Adipocyte (in vitro differentiated cells): Measurements from ENCODE around the gene AGFG2.

ENCODE experiments used
- DNase-seq: peaks from one replicate; pipeline ENCODE4 v3.0.0-alpha.2; 2015; ENCODE audit warnings: low read depth
- H3K27me3 ChIP-seq: replicated peaks from 2 replicates; pipeline ENCODE4 v1.7.0; 2013; ENCODE audit warnings: mild to moderate bottlenecking, low read length, moderate library complexity; ENCODE audit not compliant: control insufficient read depth, insufficient read depth
- H3K36me3 ChIP-seq: 2 replicates; pipeline ENCODE4 v1.7.0; 2013; ENCODE audit warnings: low read length, mild to moderate bottlenecking, moderate library complexity; ENCODE audit not compliant: control insufficient read depth, insufficient read depth, severe bottlenecking
- H3K4me1 ChIP-seq: 2 replicates; pipeline ENCODE4 v1.7.0; 2013; ENCODE audit warnings: mild to moderate bottlenecking, low read length, moderate library complexity; ENCODE audit not compliant: control insufficient read depth, insufficient read depth
- H3K4me3 ChIP-seq: 2 replicates; pipeline ENCODE4 v1.7.0; 2013; ENCODE audit warnings: mild to moderate bottlenecking, low read length, moderate library complexity
- H3K9ac ChIP-seq: 2 replicates; pipeline ENCODE4 v1.7.0; 2013; ENCODE audit warnings: mild to moderate bottlenecking, low read length, moderate library complexity
- H3K9me3 ChIP-seq: 2 replicates; pipeline ENCODE4 v1.7.0; 2013; ENCODE audit warnings: mild to moderate bottlenecking, low read length, moderate library complexity; ENCODE audit not compliant: control insufficient read depth

The AGFG2 gene

DNA sequence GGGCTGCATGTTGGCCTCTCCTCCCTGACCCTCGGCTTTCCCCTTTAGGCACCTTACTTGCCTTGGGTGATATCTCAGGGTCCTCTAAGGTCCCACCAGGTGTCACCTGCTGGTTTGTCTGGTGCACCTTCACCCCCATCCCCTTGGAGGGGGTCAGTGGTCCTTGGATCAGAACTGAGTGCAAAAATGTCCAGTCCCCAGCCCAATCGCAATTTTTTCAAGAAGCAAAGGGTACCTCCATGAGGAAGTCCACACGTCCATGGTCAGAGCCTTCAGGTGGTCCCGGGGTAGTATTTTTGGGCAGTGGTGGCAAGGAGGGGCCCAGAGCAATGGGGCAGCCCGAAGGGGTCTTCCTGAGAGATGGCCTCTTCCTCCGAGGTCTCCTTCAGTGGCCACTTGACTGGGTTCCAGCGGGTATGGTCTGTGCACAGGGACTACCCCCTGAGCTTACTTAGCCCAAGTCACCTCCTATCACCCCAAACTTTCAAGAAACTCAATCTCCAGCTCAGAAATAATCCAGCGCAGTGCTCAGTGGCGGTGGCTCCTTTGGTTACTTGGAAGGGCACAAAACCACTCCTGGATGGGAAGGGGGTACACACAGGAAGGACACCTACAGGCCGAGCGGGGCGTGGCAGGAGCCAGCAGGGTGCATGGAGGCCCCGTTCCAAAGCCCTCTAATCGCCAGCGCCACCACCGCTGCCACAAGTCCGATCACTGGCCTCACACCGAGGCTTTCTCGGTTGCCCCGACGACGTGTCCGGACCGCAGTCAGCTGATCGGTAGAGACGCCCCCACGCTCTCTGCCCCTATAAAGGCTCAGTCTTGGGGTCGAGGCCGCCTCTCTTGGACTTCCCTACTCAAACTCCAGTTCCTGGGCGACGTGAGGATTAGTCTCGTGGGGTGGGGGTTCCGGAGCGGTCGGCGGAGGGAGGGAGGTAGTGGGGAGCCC is 30.2 kb downstream of the AGFG2 start:
- Histone ChIP-seq H3K4me3 (peak overlapping the region; percentile 65), H3K9ac (no peak overlapping the region), H3K9me3 (no peaks in the 10 kb centered on the region), H3K36me3 (no peaks in the 10 kb centered on the region), H3K27me3 (peaks cover 8% of the 10 kb centered on the region), H3K4me1 (peaks cover 9% of the 10 kb centered on the region)
- DNase-seq, result peak; percentile 40

- Histone ChIP-seq H3K27me3 (peaks cover 8% of the 10 kb centered on the region), H3K9me3 (no peaks in the 10 kb centered on the region), H3K4me1 (peaks cover 9% of the 10 kb centered on the region), H3K4me3 (no peak overlapping the region), H3K9ac (no peak overlapping the region), H3K36me3 (peaks cover 15% of the 10 kb centered on the region)
- DNase-seq, result no peak
These were observed 32.2 kb downstream of the AGFG2 start for GRCh38 chr7:100570954-100571828.

DNA sequence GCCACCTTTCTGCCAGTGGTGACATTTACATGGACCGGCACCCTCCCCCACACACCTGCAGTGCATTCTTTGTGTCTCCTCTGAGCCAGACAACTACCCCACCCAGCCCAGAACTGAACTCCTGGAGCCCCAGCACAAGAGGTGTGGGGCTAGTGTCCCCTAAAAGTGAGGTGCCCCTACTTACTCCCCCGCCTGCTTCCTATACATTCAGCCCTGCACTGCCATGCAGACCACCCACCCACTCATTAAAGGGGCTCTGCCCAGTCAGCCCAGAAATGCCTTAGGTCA is 32.8 kb downstream of the AGFG2 start:
- Histone ChIP-seq H3K36me3 (peaks cover 21% of the 10 kb centered on the region), H3K9ac (no peak overlapping the region), H3K4me3 (no peak overlapping the region), H3K4me1 (peaks cover 9% of the 10 kb centered on the region), H3K9me3 (no peaks in the 10 kb centered on the region), H3K27me3 (peaks cover 8% of the 10 kb centered on the region)
- DNase-seq, result no peak

DNA sequence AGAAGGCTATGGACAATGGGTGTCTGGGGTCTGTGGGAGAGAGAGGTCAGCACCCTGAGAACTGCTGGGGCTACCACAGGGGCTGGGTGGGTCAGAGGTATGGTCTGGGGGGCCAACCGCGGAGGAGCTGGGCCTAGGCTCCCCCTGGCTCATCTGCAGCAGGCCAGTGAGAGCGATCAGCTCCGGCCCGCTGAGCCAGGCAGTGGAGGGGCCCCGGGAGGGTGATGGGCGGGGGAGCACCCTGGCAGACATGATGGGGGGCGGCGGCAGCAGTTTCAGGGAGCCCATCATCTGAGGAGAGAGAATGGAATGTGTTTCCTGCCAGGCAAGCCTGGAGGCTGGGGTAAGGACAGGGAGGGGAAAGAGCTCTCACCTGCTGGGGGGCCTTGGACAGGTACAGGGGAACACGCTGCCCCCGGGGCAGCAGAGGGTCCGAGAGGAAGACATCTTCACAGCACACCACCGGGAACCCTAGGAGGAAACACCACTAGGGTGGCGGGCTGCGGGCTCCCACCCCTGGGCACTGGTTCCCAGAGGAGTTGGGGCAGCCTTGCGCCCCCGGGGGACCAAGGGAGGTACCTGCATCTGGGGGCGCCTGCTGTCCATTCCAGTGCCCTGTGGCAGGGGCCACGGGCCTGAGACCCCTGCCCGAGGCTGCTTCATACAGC is 33.4 kb downstream of the AGFG2 start:
- H3K4me1 ChIP-seq, result peaks cover 9% of the 10 kb centered on the region
- H3K9ac ChIP-seq, result no peak overlapping the region
- no peaks in the 10 kb centered on the region for H3K9me3 ChIP-seq
- H3K36me3 ChIP-seq, result peaks cover 26% of the 10 kb centered on the region
- peaks cover 8% of the 10 kb centered on the region for H3K27me3 ChIP-seq
- H3K4me3 ChIP-seq, result no peak overlapping the region
- no peak for DNase-seq

GRCh38 chr7:100572949-100573675 is 34.1 kb downstream of the AGFG2 start:
- H3K9ac ChIP-seq, result no peak overlapping the region
- H3K36me3 ChIP-seq, result peaks cover 33% of the 10 kb centered on the region
- no peak for DNase-seq
- no peaks in the 10 kb centered on the region for H3K9me3 ChIP-seq
- no peak overlapping the region for H3K4me3 ChIP-seq
- peaks cover 8% of the 10 kb centered on the region for H3K27me3 ChIP-seq
- peaks cover 9% of the 10 kb centered on the region for H3K4me1 ChIP-seq

DNA sequence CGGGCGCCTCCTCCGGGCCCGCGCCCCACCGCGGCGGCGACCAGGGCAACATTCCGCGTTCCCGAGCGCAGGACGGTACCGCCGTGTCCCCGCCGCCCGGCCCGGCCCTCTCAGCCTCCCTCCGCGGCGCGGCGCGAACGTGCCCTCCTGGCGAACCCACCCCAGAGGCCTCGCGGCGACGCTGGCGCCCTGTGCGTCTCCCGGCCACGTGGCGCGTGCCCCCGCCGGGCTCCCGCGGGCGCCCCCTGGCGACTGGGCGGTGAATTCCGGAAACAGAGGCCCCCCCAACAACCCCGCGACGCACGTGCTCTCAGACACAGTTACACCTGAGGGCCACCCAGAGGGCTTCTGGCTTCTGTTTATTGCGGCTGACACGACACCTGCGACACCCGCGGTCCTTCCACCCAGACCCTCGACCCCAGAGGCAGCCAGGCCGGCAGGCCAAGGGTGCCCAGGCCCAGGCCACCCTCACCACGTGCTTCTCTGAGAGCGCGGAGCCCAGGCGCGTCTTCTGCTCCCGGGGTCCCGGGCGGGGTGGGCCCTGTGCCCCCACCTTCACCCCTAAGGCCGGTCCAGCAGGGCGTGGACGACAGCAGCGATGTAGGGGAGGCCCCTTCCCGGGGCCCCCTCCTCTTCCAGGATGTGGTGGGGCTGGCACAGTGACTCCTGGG is 34.8 kb downstream of the AGFG2 start, which contains the start of gene SAP25:
SAP25 (minus strand) TSS at position 210 of the 671 bp plus-strand sequence; CDS start at position 52, 158 bp downstream.
- Histone ChIP-seq H3K9me3 (no peaks in the 10 kb centered on the region), H3K4me1 (peaks cover 9% of the 10 kb centered on the region), H3K36me3 (peaks cover 39% of the 10 kb centered on the region), H3K27me3 (peaks cover 8% of the 10 kb centered on the region), H3K4me3 (no peak within 1 kb of the TSS), H3K9ac (no peak within 1 kb of the TSS)
- DNase-seq, result no peak

DNA sequence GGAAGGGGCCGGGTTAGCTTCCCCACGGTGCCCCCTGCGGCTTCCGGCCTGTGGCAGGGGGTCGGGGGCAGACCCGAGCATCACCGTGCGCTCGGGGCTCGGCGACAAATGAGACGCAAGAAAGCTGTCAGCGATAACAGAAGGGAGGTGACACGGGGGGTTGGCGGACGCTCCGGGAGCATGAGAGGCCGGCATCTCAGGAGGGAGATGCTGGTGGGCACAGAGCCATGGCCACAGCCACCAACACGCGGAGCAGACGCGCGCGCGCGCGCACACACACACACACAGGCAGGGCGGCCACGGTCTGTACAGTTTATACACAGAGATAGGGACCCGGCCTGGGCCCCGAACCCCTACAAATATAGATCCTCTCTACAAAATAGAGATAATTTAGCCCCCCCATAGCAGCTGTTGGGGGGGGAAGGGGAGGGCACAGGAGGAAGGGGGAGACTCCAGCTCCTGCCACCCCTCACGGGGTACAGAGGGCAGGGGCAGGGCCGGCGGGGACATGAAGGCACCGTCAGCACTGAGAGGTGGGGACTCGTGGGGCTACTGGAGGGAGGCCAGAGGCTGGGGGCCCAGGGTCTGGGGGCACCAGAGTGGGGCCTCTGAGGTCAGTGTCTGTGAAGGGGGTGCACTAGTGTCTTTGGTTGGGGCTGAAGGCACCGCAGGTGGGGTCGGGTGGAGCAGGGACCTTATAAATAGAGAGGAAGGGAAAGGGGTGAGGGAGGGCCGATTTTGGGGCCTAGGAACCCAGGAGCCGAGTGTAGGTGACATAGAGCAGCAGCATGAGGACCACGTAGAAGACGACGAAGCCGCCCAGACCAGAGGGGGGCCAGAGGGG is 35.6 kb downstream of the AGFG2 start:
- no peaks in the 10 kb centered on the region for H3K9me3 ChIP-seq
- H3K36me3 ChIP-seq, result peaks cover 44% of the 10 kb centered on the region
- no peak for DNase-seq

DNA sequence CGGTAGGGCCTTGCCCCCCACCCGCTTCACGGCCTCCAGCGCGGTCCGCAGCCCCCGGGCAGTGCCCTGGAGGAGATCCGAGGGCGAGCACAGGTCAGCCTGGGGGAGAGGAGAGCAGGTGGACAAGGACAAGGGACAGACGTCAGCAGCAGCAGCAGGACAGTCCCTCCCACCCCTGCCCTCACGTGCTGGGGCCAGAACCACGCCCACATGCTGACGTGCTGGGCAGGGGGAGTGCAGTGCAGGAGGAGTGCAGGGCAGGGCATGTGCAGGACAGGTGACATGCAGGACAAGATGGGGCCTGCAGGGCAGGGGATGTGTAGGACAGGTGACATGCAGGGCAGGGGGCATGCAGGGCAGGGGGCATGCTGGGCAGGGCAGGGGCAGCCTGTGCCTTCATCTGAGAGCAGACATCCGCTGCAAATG is 36.2 kb downstream of the AGFG2 start:
- H3K9me3 ChIP-seq, result no peaks in the 10 kb centered on the region
- DNase-seq, result no peak
- H3K4me3 ChIP-seq, result no peak overlapping the region
- peaks cover 50% of the 10 kb centered on the region for H3K36me3 ChIP-seq
- peaks cover under 1% of the 10 kb centered on the region for H3K4me1 ChIP-seq
- peaks cover 8% of the 10 kb centered on the region for H3K27me3 ChIP-seq
- no peak overlapping the region for H3K9ac ChIP-seq

More for the DNA sequence above, 35.6 kb downstream of the AGFG2 start:
- Histone ChIP-seq H3K9ac (no peak overlapping the region), H3K27me3 (peaks cover 8% of the 10 kb centered on the region), H3K4me1 (peaks cover 6% of the 10 kb centered on the region), H3K4me3 (no peak overlapping the region)

DNA sequence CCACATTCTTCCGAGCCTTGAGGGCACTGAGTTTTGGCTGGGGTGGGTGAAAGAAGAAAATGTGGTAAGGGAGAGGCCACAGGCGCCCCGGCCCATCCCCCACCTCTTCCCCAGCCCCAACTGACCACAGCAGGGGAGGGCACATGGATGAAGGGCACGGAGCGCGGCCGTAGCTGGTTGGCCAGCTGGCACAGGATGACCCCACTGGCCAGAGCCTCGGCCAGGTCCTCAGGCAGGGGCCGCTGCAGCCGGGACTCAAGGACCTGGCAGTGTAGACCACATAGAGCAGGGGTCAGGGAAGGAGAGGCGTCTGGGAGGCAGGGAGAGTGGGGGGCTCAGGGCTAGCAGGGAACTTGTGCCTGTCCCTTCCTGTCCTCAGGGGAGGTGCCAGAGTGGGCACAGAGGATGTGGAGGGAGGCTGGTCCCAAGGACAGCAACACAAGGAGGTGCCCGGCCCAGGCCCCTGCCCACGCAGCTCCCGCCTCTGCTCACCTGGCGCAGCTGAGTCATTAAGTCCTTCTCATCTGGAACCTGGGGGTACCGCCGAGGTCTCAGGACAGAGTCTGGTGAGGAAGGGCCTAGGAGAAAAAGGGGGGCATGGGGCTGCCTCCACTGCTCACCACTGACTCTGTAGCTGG is 36.9 kb downstream of the AGFG2 start:
- H3K36me3 ChIP-seq, result peaks cover 56% of the 10 kb centered on the region
- no peak overlapping the region for H3K9ac ChIP-seq
- no peaks in the 10 kb centered on the region for H3K4me1 ChIP-seq
- no peak overlapping the region for H3K4me3 ChIP-seq
- peaks cover 8% of the 10 kb centered on the region for H3K27me3 ChIP-seq
- DNase-seq, result no peak
- no peaks in the 10 kb centered on the region for H3K9me3 ChIP-seq
